Osteoblast (primary cell): Measurements from ENCODE around the gene OSCAR. TPM values are rescaled to one million over a fixed set of nuclear protein-coding genes. Genes with fewer than 3 reads are reported as not detected.

Experiments
- DNase-seq: peaks from one replicate; pipeline ENCODE4 v3.0.0; 2011; ENCODE audit warnings: low spot score, mixed read lengths; ENCODE audit not compliant: insufficient read length; ENCODE audit errors: missing footprints
- H2AFZ ChIP-seq: 2 replicates; pipeline ENCODE4 v1.6.0; 2011; ENCODE audit warnings: mild to moderate bottlenecking, low read length
- H3K27ac ChIP-seq: 2 replicates; pipeline ENCODE4 v1.5.1; 2011; ENCODE audit warnings: mild to moderate bottlenecking, low read depth, low read length, moderate library complexity
- H3K27me3 ChIP-seq: 2 replicates; pipeline ENCODE4 v1.6.0; 2012; ENCODE audit warnings: mild to moderate bottlenecking, control low read depth, inconsistent platforms, low read length, moderate library complexity; ENCODE audit not compliant: insufficient read depth
- H3K36me3 ChIP-seq: 2 replicates; pipeline ENCODE4 v1.5.1; 2011; ENCODE audit warnings: mild to moderate bottlenecking, low read length, control low read depth, moderate library complexity; ENCODE audit not compliant: insufficient read depth
- H3K4me1 ChIP-seq: 2 replicates; pipeline ENCODE4 v1.5.1; 2011; ENCODE audit warnings: mild to moderate bottlenecking, low read length, control low read depth, moderate library complexity; ENCODE audit not compliant: insufficient read depth
- H3K4me2 ChIP-seq: 2 replicates; pipeline ENCODE4 v1.6.0; 2011; ENCODE audit warnings: mild to moderate bottlenecking, low read length; ENCODE audit not compliant: insufficient read depth
- H3K4me3 ChIP-seq: fragments of 200-600 bp; sonication (generic); 3 replicates; pipeline ENCODE4 v1.5.1; 2012; ENCODE audit warnings: mild to moderate bottlenecking, low read length, inconsistent platforms; ENCODE audit not compliant: insufficient read depth
- H3K79me2 ChIP-seq: 2 replicates; pipeline ENCODE4 v1.6.0; 2012; ENCODE audit warnings: mild to moderate bottlenecking, low read length, control low read depth, inconsistent platforms; ENCODE audit not compliant: insufficient read depth
- H3K9me3 ChIP-seq: 2 replicates; pipeline ENCODE4 v1.5.1; 2011; ENCODE audit warnings: low read depth, low read length, control low read depth
- H4K20me1 ChIP-seq: 2 replicates; pipeline ENCODE4 v1.6.0; 2012; ENCODE audit warnings: mild to moderate bottlenecking, low read length, control low read depth; ENCODE audit not compliant: insufficient read depth
- CTCF ChIP-seq: IDR thresholded peaks from 2 replicates; pipeline ENCODE4 v1.5.1; 2011; ENCODE audit warnings: mild to moderate bottlenecking, low read depth, low read length, moderate library complexity; ENCODE audit errors: extremely low read depth
- total RNA-seq: library from RNA; depleted of rRNA; stranded (reverse); fragments of >200 nt; gene quantifications from 2 replicates; pipeline ENCODE4 v1.2.3, GENCODE V29; 2012

OSCAR gene
- total RNA-seq, 1 donor, result 0.36 TPM

- Histone ChIP-seq H3K4me3 (no peak overlapping the region), H3K9me3 (peaks cover 4% of the 10 kb centered on the region), H3K36me3 (no peaks in the 10 kb centered on the region)
Measured at GRCh38 chr19:54094426-54095000, 6.1 kb downstream of the OSCAR start.

GRCh38 chr19:54084410-54084809 lies 16.2 kb downstream of the OSCAR start:
- H3K4me3 ChIP-seq, result no peak overlapping the region
- no peak overlapping the region for H3K4me2 ChIP-seq
- no peak overlapping the region for H2AFZ ChIP-seq
- no peak for TF ChIP-seq CTCF
- H3K27me3 ChIP-seq, result no peaks in the 10 kb centered on the region
- no peak overlapping the region for H3K27ac ChIP-seq
- peaks cover 6% of the 10 kb centered on the region for H3K9me3 ChIP-seq
- H3K4me1 ChIP-seq, result no peaks in the 10 kb centered on the region
- no peaks in the 10 kb centered on the region for H3K36me3 ChIP-seq
- no peaks in the 10 kb centered on the region for H4K20me1 ChIP-seq
- no peaks in the 10 kb centered on the region for H3K79me2 ChIP-seq
- no peak for DNase-seq

More at GRCh38 chr19:54094426-54095000, 6.1 kb downstream of the OSCAR start:
- Histone ChIP-seq H3K27ac (no peak overlapping the region), H4K20me1 (no peaks in the 10 kb centered on the region), H3K79me2 (no peaks in the 10 kb centered on the region), H2AFZ (no peak overlapping the region), H3K4me1 (peaks cover 3% of the 10 kb centered on the region), H3K4me2 (no peak overlapping the region), H3K27me3 (no peaks in the 10 kb centered on the region)
- no peak for TF ChIP-seq CTCF
- no peak for DNase-seq

GRCh38 chr19:54081032-54081431 lies 19.6 kb downstream of the OSCAR start, which contains the start of gene TARM1:
Gene TARM1 (minus strand): TSS chr19:54081365. CDS start chr19:54081340, 25 bp downstream.
- DNase-seq, result no peak
- no peaks in the 10 kb centered on the region for H3K4me1 ChIP-seq
- no peaks in the 10 kb centered on the region for H3K36me3 ChIP-seq
- H3K4me3 ChIP-seq, result no peak within 1 kb of the TSS
- H3K79me2 ChIP-seq, result no peaks in the 10 kb centered on the region
- no peak within 1 kb of the TSS for H3K4me2 ChIP-seq
- no peak within 1 kb of the TSS for H3K27ac ChIP-seq
- no peaks in the 10 kb centered on the region for H3K27me3 ChIP-seq
- no peak within 1 kb of the TSS for H2AFZ ChIP-seq
- peaks cover 6% of the 10 kb centered on the region for H3K9me3 ChIP-seq
- H4K20me1 ChIP-seq, result no peaks in the 10 kb centered on the region
- no peak for TF ChIP-seq CTCF

GRCh38 chr19:54077334-54077733 lies 23.3 kb downstream of the OSCAR start:
- no peaks in the 10 kb centered on the region for H3K36me3 ChIP-seq
- peaks cover 4% of the 10 kb centered on the region for H3K9me3 ChIP-seq
- H4K20me1 ChIP-seq, result no peaks in the 10 kb centered on the region
- H2AFZ ChIP-seq, result no peak overlapping the region
- H3K4me1 ChIP-seq, result no peaks in the 10 kb centered on the region
- H3K4me2 ChIP-seq, result no peak overlapping the region
- H3K79me2 ChIP-seq, result no peaks in the 10 kb centered on the region
- no peak overlapping the region for H3K4me3 ChIP-seq
- no peak for DNase-seq
- TF ChIP-seq CTCF, result no peak
- H3K27ac ChIP-seq, result no peak overlapping the region
- no peaks in the 10 kb centered on the region for H3K27me3 ChIP-seq
